ENCODE data around the gene CEP250.
"Not testable (repeated sequence)": the region's sequence is repeated elsewhere in the genome, so short reads cannot be mapped to it uniquely, and the experiment has no call there.

CEP250 gene

GRCh38 chr20:35454881-35455609 is at the start of gene CEP250:
TSS of gene CEP250 (plus strand) at chr20:35455598. CDS start at chr20:35462368, 6,770 bp downstream.
- peak; percentile 95 for DNase-seq

GRCh38 chr20:35405775-35406174 is 49.6 kb upstream of the CEP250 start:
- no peak for DNase-seq

- DNase-seq, result no peak
Measured at GRCh38 chr20:35408270-35408669, 47.1 kb upstream of the CEP250 start.

- DNase-seq, result no peak
Measured at GRCh38 chr20:35409542-35409941, 45.9 kb upstream of the CEP250 start.

GRCh38 chr20:35410613-35411012 is 44.8 kb upstream of the CEP250 start:
- DNase-seq, result no peak

- no peak for DNase-seq
Measured at GRCh38 chr20:35421322-35421721, 34.1 kb upstream of the CEP250 start.

GRCh38 chr20:35431621-35432429 is 23.6 kb upstream of the CEP250 start:
- DNase-seq, result no peak

GRCh38 chr20:35432430-35432735 is 23.0 kb upstream of the CEP250 start:
- DNase-seq, result no peak

- DNase-seq, result no peak
Measured at GRCh38 chr20:35433337-35433736, 22.1 kb upstream of the CEP250 start.

- no peak for DNase-seq
Measured at GRCh38 chr20:35434085-35435005, 21.1 kb upstream of the CEP250 start.

GRCh38 chr20:35436177-35436573 is 19.2 kb upstream of the CEP250 start:
- no peak for DNase-seq

- DNase-seq, result no peak
Measured at GRCh38 chr20:35437599-35437998, 17.8 kb upstream of the CEP250 start.

- no peak for DNase-seq
Measured at GRCh38 chr20:35443003-35443402, 12.4 kb upstream of the CEP250 start.

GRCh38 chr20:35444226-35444625 is 11.2 kb upstream of the CEP250 start:
- DNase-seq, result no peak

GRCh38 chr20:35446356-35447078 is 8.9 kb upstream of the CEP250 start:
- DNase-seq, result no peak

- DNase-seq, result peak; percentile 76
Measured at GRCh38 chr20:35447082-35447789, 8.2 kb upstream of the CEP250 start.

- no peak for DNase-seq
Measured at GRCh38 chr20:35448788-35449373, 6.5 kb upstream of the CEP250 start.

- not testable (repeated sequence) for DNase-seq
Measured at GRCh38 chr20:35449855-35450254, 5.5 kb upstream of the CEP250 start.

GRCh38 chr20:35451295-35451694 is 4.1 kb upstream of the CEP250 start:
- no peak for DNase-seq

- no peak for DNase-seq
Measured at GRCh38 chr20:35453647-35454046, 1.8 kb upstream of the CEP250 start.

- not testable (repeated sequence) for DNase-seq
Measured at GRCh38 chr20:35456700-35457099, 1.3 kb downstream of the CEP250 start.

GRCh38 chr20:35457539-35457938 is 2.1 kb downstream of the CEP250 start:
- not testable (repeated sequence) for DNase-seq

Data from CD4-positive, alpha-beta T cell treated with Interferon gamma for 1 hour (primary cell).